OCI-LY3 (cell line): ENCODE results near the gene NAV2.

Experiments
- EZH2phosphoT487 ChIP-seq: fragments of 200-600 bp; shearing (Covaris generic); IDR thresholded peaks from 2 replicates; pipeline ENCODE4 v1.6.1; 2018; ENCODE audit warnings: antibody characterized with exemption, mixed run types, low read depth
- TF ChIP-seq, protein P1 (sequence below): fragments of 200-600, 300-600 bp; sonication (generic); IDR thresholded peaks from 2 replicates; pipeline ENCODE4 v1.5.1; 2014; ENCODE audit warnings: antibody characterized with exemption, low read length, low read depth

DNA sequence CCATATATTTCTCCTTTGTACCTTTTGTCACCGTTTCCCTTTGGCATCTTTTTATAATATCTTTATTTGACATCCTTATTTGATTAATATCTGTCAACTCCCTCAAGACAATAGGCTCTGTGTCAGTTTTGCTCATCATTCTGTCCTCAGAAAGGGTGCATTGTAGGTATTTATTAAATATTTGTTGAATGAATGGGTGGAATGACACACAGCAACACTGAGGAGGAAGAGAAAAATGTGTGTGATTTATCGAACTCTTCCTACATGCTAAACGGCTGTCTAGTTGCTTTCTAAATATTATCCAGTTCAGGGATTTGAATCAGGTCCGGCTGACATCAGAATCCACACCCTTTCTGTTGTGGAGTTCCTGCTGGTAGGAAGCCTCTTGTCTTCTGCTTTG is 98.2 kb downstream of the NAV2 start:
- TF ChIP-seq, protein P1, sequence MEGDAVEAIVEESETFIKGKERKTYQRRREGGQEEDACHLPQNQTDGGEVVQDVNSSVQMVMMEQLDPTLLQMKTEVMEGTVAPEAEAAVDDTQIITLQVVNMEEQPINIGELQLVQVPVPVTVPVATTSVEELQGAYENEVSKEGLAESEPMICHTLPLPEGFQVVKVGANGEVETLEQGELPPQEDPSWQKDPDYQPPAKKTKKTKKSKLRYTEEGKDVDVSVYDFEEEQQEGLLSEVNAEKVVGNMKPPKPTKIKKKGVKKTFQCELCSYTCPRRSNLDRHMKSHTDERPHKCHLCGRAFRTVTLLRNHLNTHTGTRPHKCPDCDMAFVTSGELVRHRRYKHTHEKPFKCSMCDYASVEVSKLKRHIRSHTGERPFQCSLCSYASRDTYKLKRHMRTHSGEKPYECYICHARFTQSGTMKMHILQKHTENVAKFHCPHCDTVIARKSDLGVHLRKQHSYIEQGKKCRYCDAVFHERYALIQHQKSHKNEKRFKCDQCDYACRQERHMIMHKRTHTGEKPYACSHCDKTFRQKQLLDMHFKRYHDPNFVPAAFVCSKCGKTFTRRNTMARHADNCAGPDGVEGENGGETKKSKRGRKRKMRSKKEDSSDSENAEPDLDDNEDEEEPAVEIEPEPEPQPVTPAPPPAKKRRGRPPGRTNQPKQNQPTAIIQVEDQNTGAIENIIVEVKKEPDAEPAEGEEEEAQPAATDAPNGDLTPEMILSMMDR = no peak
- TF ChIP-seq EZH2phosphoT487 = no peak
